Kidney epithelial cell (primary cell): ENCODE data around the gene CRTAC1. TPM values are rescaled to one million over a fixed set of nuclear protein-coding genes. Genes with fewer than 3 reads are reported as not detected.

Experiments
- DNase-seq: peaks from one replicate; pipeline ENCODE4 v3.0.0-alpha.2; 2010; ENCODE audit warnings: low read depth
- H3K27me3 ChIP-seq: 2 replicates; pipeline ENCODE4 v1.6.0; 2011; ENCODE audit warnings: low read length; ENCODE audit not compliant: control insufficient read depth, insufficient read depth
- H3K36me3 ChIP-seq: 2 replicates; pipeline ENCODE4 v1.5.1; 2011; ENCODE audit warnings: low read length; ENCODE audit not compliant: control insufficient read depth, insufficient read depth
- H3K4me3 ChIP-seq: 2 replicates; pipeline ENCODE4 v1.5.1; 2011; ENCODE audit warnings: low read depth, mild to moderate bottlenecking, control low read depth, low read length
- CTCF ChIP-seq: IDR thresholded peaks from 2 replicates; pipeline ENCODE4 v1.5.1; 2011; ENCODE audit warnings: mild to moderate bottlenecking, moderate library complexity, low read length, control low read depth, inconsistent platforms; ENCODE audit not compliant: insufficient read depth, poor library complexity, severe bottlenecking
- total RNA-seq: library from RNA; depleted of rRNA; stranded (reverse); fragments of >200 nt; gene quantifications from 2 replicates; pipeline ENCODE4 v1.2.3, GENCODE V29; 2015

The CRTAC1 gene
- total RNA-seq, 1 donor from 2014 or later, result 3.2 TPM

DNA sequence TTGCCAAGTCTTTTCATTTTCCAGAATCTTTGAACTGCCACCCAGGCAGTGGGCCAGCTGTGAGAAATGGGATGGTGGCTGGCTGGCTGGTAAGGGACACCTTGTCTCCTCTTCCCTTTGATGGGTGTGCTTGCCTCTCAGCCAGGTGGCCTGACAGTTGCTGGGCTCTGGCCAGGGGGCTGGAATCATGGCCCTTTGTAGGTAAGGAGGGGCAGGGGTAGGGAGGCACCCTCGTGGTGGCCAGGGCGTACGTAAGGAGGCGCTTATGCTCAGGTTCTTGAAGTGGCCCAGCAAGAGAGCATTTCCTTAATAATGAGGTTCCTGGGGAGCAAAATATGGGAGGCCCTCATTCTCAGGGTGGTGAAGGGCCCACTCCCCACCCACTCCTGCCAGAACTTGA is 213.8 kb downstream of the CRTAC1 start:
- no peaks in the 10 kb centered on the region for H3K36me3 ChIP-seq
- TF ChIP-seq CTCF, result no peak
- no peak overlapping the region for H3K4me3 ChIP-seq
- H3K27me3 ChIP-seq, result peaks cover 3% of the 10 kb centered on the region
- DNase-seq, result no peak

Other genes with a start within 250 kb of the CRTAC1 start
- 1.2 and 2.7 TPM in 2 replicates for gene GOLGA7B, start 180.8 kb downstream of the CRTAC1 start, total RNA-seq
- gene R3HCC1L, start 104.0 kb upstream of the CRTAC1 start, total RNA-seq, result 10.7 and 12.9 TPM in 2 replicates
- gene LOXL4, start 237.6 kb upstream of the CRTAC1 start, total RNA-seq, result 5.7 and 6.1 TPM in 2 replicates